AG04450 (cell line): ENCODE data around the gene FAM181A. TPM values are rescaled to one million over a fixed set of nuclear protein-coding genes. Genes with fewer than 3 reads are reported as not detected.

Experiments
- CTCF ChIA-PET: fragments of 300-600, 350-600 bp; formaldehyde crosslinking; extraction: SDS; loops from one replicate; lab custom pipeline; 2022; ENCODE audit warnings: antibody characterized with exemption, inconsistent platforms; lab: Charles Lee
- POLR2A ChIA-PET: fragments of 350-600 bp; formaldehyde crosslinking; extraction: SDS; loops from one replicate; lab custom pipeline; 2021; ENCODE audit warnings: antibody characterized with exemption, inconsistent platforms; lab: Yijun Ruan, JAX
- DNase-seq: peaks from one replicate; pipeline ENCODE4 v3.0.0-alpha.2; 2011; ENCODE audit warnings: low read depth, low spot score
- H3K27ac ChIP-seq: one replicate; pipeline ENCODE4 v1.5.1; 2012; ENCODE audit warnings: low read depth, low read length, control low read depth
- H3K27me3 ChIP-seq: one replicate; pipeline ENCODE4 v1.6.0; 2012; ENCODE audit warnings: low read length; ENCODE audit not compliant: control insufficient read depth, insufficient read depth
- H3K4me3 ChIP-seq: 2 replicates; pipeline ENCODE4 v1.5.1; 2011; ENCODE audit warnings: mild to moderate bottlenecking, low read depth, low read length, control low read depth
- H3K9me3 ChIP-seq: 2 replicates; pipeline ENCODE4 v1.5.1; 2012; ENCODE audit warnings: low read length; ENCODE audit not compliant: control insufficient read depth, insufficient read depth
- polyA plus RNA-seq: library from polyadenylated mRNA; depleted of rRNA; stranded (reverse); fragments of >200 nt; gene quantifications from 2 replicates; pipeline ENCODE4 v1.2.3, GENCODE V29; 2011
- TF ChIP-seq, protein P1 (sequence below): IDR thresholded peaks from 2 replicates; pipeline ENCODE4 v1.5.1; 2011; ENCODE audit warnings: low read depth, low read length, control low read depth, inconsistent platforms

The FAM181A gene
- polyA plus RNA-seq, 1 experiment = not detected

- TF ChIP-seq, protein P1, sequence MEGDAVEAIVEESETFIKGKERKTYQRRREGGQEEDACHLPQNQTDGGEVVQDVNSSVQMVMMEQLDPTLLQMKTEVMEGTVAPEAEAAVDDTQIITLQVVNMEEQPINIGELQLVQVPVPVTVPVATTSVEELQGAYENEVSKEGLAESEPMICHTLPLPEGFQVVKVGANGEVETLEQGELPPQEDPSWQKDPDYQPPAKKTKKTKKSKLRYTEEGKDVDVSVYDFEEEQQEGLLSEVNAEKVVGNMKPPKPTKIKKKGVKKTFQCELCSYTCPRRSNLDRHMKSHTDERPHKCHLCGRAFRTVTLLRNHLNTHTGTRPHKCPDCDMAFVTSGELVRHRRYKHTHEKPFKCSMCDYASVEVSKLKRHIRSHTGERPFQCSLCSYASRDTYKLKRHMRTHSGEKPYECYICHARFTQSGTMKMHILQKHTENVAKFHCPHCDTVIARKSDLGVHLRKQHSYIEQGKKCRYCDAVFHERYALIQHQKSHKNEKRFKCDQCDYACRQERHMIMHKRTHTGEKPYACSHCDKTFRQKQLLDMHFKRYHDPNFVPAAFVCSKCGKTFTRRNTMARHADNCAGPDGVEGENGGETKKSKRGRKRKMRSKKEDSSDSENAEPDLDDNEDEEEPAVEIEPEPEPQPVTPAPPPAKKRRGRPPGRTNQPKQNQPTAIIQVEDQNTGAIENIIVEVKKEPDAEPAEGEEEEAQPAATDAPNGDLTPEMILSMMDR = no peak
- H3K9me3 ChIP-seq = no peaks in the 10 kb centered on the region; the same call in 1 of the 2 replicates
- DNase-seq = no peak
- no peak overlapping the region for H3K4me3 ChIP-seq
- POLR2A ChIA-PET = interaction anchor here (0.8 kb wide), 1 partner anchor 259 kb away, joined by 5 read pairs; no protein-coding TSS in a partner anchor
- CTCF ChIA-PET = interaction anchor here (1.1 kb wide), 1 partner anchor 12 kb away, joined by 5 read pairs; no protein-coding TSS in a partner anchor
- H3K27ac ChIP-seq = no peak overlapping the region
- H3K27me3 ChIP-seq = peaks cover 7% of the 10 kb centered on the region
Observed at GRCh38 chr14:93927800-93928145, 629 bp downstream of the FAM181A start.

DNA sequence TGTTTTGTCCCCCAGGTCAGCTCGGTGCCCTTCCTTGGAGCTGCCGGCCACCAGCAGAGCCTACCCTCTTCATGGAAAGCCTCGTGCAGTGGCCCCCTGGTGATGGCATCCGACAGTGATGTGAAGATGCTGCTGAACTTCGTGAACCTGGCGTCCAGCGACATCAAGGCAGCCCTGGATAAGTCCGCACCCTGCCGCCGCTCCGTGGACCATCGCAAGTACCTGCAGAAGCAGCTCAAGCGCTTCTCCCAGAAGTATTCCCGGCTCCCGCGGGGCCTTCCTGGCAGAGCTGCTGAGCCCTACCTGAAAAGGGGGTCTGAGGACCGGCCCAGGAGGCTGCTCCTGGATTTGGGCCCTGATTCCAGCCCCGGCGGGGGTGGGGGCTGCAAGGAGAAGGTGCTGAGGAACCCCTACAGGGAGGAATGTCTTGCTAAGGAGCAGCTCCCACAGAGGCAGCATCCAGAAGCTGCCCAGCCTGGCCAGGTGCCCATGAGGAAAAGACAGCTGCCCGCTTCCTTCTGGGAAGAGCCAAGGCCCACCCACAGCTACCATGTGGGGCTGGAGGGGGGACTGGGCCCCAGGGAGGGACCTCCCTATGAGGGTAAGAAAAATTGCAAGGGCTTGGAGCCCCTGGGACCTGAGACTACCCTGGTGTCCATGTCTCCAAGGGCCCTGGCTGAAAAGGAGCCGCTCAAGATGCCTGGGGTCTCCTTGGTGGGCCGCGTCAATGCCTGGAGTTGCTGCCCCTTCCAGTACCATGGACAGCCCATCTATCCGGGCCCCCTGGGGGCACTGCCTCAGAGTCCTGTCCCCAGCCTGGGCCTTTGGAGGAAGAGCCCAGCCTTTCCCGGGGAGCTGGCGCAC, 1.3 kb downstream of the FAM181A start:
- POLR2A ChIA-PET = no interaction called here
- Histone ChIP-seq H3K27me3 (peaks cover 7% of the 10 kb centered on the region), H3K27ac (no peak overlapping the region), H3K9me3 (no peaks in the 10 kb centered on the region; the same call in 1 of the 2 replicates), H3K4me3 (no peak overlapping the region)
- TF ChIP-seq, protein P1 = no peak
- DNase-seq = no peak
- CTCF ChIA-PET = no interaction called here

GRCh38 chr14:93929048-93929535, 1.9 kb downstream of the FAM181A start:
- CTCF ChIA-PET = no interaction called here
- peaks cover 7% of the 10 kb centered on the region for H3K27me3 ChIP-seq
- POLR2A ChIA-PET = no interaction called here
- TF ChIP-seq, protein P1 = no peak
- H3K9me3 ChIP-seq = no peaks in the 10 kb centered on the region; the same call in 1 of the 2 replicates
- H3K27ac ChIP-seq = no peak overlapping the region
- H3K4me3 ChIP-seq = no peak overlapping the region
- no peak for DNase-seq

DNA sequence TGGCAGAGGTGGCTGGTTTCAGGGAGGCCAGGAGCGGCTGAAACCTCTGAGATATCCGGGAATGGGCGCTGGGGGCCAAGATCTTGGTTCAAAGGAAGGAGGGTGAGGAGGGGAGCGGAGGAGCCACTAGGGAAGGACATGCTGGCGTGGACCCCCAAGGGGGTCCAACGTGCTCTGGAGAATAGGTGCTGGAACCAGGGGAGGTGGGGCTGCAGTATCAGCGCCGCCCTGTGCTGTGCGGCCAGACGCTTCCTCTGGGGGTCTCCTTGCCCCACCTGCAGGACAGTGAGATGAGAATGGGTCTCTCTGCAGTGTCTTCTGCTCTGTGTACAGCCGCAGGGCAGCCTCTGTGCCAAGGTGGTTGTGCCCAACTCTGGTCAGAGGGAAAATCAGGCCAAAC, 2.5 kb downstream of the FAM181A start:
- CTCF ChIA-PET = no interaction called here
- Histone ChIP-seq H3K9me3 (no peaks in the 10 kb centered on the region; the same call in 1 of the 2 replicates), H3K4me3 (no peak overlapping the region), H3K27ac (no peak overlapping the region), H3K27me3 (peaks cover 4% of the 10 kb centered on the region)
- TF ChIP-seq, protein P1 = no peak
- DNase-seq = no peak
- POLR2A ChIA-PET = no interaction called here
